SK-N-DZ (cell line): ENCODE data around the gene MIGA2.
"Not testable (repeated sequence)": the region's sequence is repeated elsewhere in the genome, so short reads cannot be mapped to it uniquely, and the experiment has no call there.

ENCODE experiments used
- DNase-seq: peaks from one replicate; pipeline ENCODE4 v3.0.0-alpha.2; 2015; ENCODE audit warnings: low spot score

The MIGA2 gene

GRCh38 chr9:129100383-129101169 is 64.2 kb downstream of the MIGA2 start:
- DNase-seq: no peak

GRCh38 chr9:129101279-129101678 is 64.9 kb downstream of the MIGA2 start:
- no peak for DNase-seq

GRCh38 chr9:129102095-129102525 is 65.7 kb downstream of the MIGA2 start:
- DNase-seq: no peak

GRCh38 chr9:129102791-129103594 is 66.6 kb downstream of the MIGA2 start:
- DNase-seq: peak; percentile 85

- DNase-seq: no peak
Observed at GRCh38 chr9:129103595-129103965, 67.2 kb downstream of the MIGA2 start.

GRCh38 chr9:129104051-129104450 is 67.6 kb downstream of the MIGA2 start:
- DNase-seq: no peak

GRCh38 chr9:129105857-129106694 is 69.7 kb downstream of the MIGA2 start:
- no peak for DNase-seq

GRCh38 chr9:129107651-129108050 is 71.2 kb downstream of the MIGA2 start:
- no peak for DNase-seq

GRCh38 chr9:129108083-129108804 is 71.8 kb downstream of the MIGA2 start:
- DNase-seq: no peak

- no peak for DNase-seq
Observed at GRCh38 chr9:129108805-129109536, 72.5 kb downstream of the MIGA2 start.

- DNase-seq: peak; percentile 62
Observed at GRCh38 chr9:129109537-129109903, 73.1 kb downstream of the MIGA2 start.

GRCh38 chr9:129109952-129110739 is 73.7 kb downstream of the MIGA2 start:
- DNase-seq: peak; percentile 47

GRCh38 chr9:129110740-129111527 is 74.5 kb downstream of the MIGA2 start, which contains the start of the genes CRAT and PTPA:
CRAT (minus strand) TSS chr9:129110793; CDS start chr9:129110509, 284 bp downstream.
PTPA (plus strand) TSS chr9:129111415; CDS start chr9:129111601, 186 bp downstream.
- peak; percentile 90 for DNase-seq

- DNase-seq: no peak
Observed at GRCh38 chr9:129111528-129112151, 75.2 kb downstream of the MIGA2 start.

- DNase-seq: not testable (repeated sequence)
Observed at GRCh38 chr9:129112526-129112925, 76.1 kb downstream of the MIGA2 start.

GRCh38 chr9:129113645-129114304 is 77.3 kb downstream of the MIGA2 start:
- DNase-seq: no peak

- no peak for DNase-seq
Observed at GRCh38 chr9:129118799-129119198, 82.4 kb downstream of the MIGA2 start.

- no peak for DNase-seq
Observed at GRCh38 chr9:129121483-129121882, 85.1 kb downstream of the MIGA2 start.
